GM12878 (cell line): ENCODE measurements around the gene DOLPP1. TPM values are rescaled to one million over a fixed set of nuclear protein-coding genes. Genes with fewer than 3 reads are reported as not detected.

ENCODE experiments used
- ATAC-seq: fragments of 200-7000 bp; cut with Tn5 transposase; 3 replicates; pipeline ENCODE4 v1.9.1; 2020; ENCODE audit warnings: mild to moderate bottlenecking, moderate library complexity
- BruUV-seq: library from RNA; stranded (reverse); fragments of 400-500 nt; replicated peaks from 2 replicates; lab custom pipeline; 2021; lab: Mats Ljungman, UMichigan
- CTCF ChIA-PET: fragments of 300-600 bp; sonication (Branson Sonifier 250); formaldehyde crosslinking; extraction: SDS; loops from one replicate; lab custom pipeline; 2021; ENCODE audit warnings: inconsistent platforms; lab: Yijun Ruan, JAX
- POLR2A ChIA-PET: fragments of 350-600 bp; formaldehyde crosslinking; extraction: SDS; loops from one replicate; lab custom pipeline; 2021; ENCODE audit warnings: inconsistent platforms; lab: Charles Lee
- RAD21 ChIA-PET: fragments of 300-600 bp; sonication (Branson Sonifier 250); formaldehyde crosslinking; loops from one replicate; lab custom pipeline; 2023; ENCODE audit warnings: antibody characterized with exemption; ENCODE audit not compliant: unreplicated experiment; lab: Charles Lee
- SMC1A ChIA-PET: fragments of 300-600 bp; sonication (Branson Sonifier 250); formaldehyde crosslinking; loops from one replicate; lab custom pipeline; 2023; ENCODE audit not compliant: unreplicated experiment, uncharacterized antibody; lab: Charles Lee
- DNase-seq: peaks from one replicate; pipeline ENCODE4 v3.0.0-alpha.2; 2011; ENCODE audit warnings: low read depth, low spot score
- FAIRE-seq: peaks from 3 replicates; lab custom pipeline; 2011; peaks lifted over from hg19 to GRCh38; lab: Jason Lieb, UNC
- H2AFZ ChIP-seq: 2 replicates; pipeline ENCODE4 v1.6.0; 2011; ENCODE audit warnings: low read depth, low read length, control low read depth; ENCODE audit not compliant: control insufficient read depth
- H3K27ac ChIP-seq: 2 replicates; pipeline ENCODE4 v1.5.1; 2011; ENCODE audit warnings: control low read depth; ENCODE audit not compliant: control insufficient read depth, insufficient read depth
- H3K27me3 ChIP-seq, 2 experiments: replicated peaks in 1 of 2; 2 replicates each; pipeline versions ENCODE4 v1.6.0 to v1.6.1; 2011; ENCODE audit warnings: low read length in 1 of 2; ENCODE audit not compliant: control insufficient read depth in 2 of 2, insufficient read depth in 2 of 2
- H3K36me3 ChIP-seq, 2 experiments: 2 replicates each; pipeline ENCODE4 v1.5.1; 2011; ENCODE audit warnings: low read length in 1 of 2; ENCODE audit not compliant: control insufficient read depth in 2 of 2, insufficient read depth in 2 of 2
- H3K4me1 ChIP-seq: 2 replicates; pipeline ENCODE4 v1.6.1; 2011; ENCODE audit warnings: mild to moderate bottlenecking, low read length, moderate library complexity, mixed read lengths; ENCODE audit not compliant: control insufficient read depth, insufficient read depth
- H3K4me2 ChIP-seq: 2 replicates; pipeline ENCODE4 v1.6.0; 2011; ENCODE audit warnings: control low read depth; ENCODE audit not compliant: control insufficient read depth, insufficient read depth
- H3K4me3 ChIP-seq: fragments of 200-600 bp; sonication (generic); 2 replicates; pipeline ENCODE4 v1.5.1; 2016
- H3K79me2 ChIP-seq: 2 replicates; pipeline ENCODE4 v1.6.0; 2011; ENCODE audit warnings: low read length; ENCODE audit not compliant: control insufficient read depth, insufficient read depth
- H3K9ac ChIP-seq: 2 replicates; pipeline ENCODE4 v1.8.0; 2011; ENCODE audit warnings: low read length, control low read depth, mixed read lengths; ENCODE audit not compliant: control insufficient read depth, insufficient read depth
- H3K9me3 ChIP-seq: replicated peaks from 3 replicates; pipeline ENCODE4 v1.5.1; 2011; ENCODE audit warnings: mild to moderate bottlenecking, low read length; ENCODE audit not compliant: control insufficient read depth, insufficient read depth
- H4K20me1 ChIP-seq: 2 replicates; pipeline ENCODE4 v1.6.0; 2011; ENCODE audit not compliant: control insufficient read depth, insufficient read depth
- CTCF ChIP-seq, 3 experiments: IDR thresholded peaks in 2 of 3; conservative IDR thresholded peaks in 1 of 3; 2 replicates each; pipeline ENCODE4 v1.5.1; 2011; ENCODE audit warnings: low read depth in 3 of 3, low read length in 3 of 3, mild to moderate bottlenecking in 3 of 3, control low read depth in 2 of 3, moderate library complexity in 2 of 3, inconsistent platforms in 1 of 3, mixed read lengths in 1 of 3; ENCODE audit not compliant: control insufficient read depth in 2 of 3, insufficient read depth in 1 of 3; ENCODE audit errors: extremely low read depth in 1 of 3
- IRF5 ChIP-seq: fragments of 450-650 bp; IDR thresholded peaks from 2 replicates; pipeline ENCODE4 v1.6.1; 2017; ENCODE audit warnings: borderline replicate concordance
- MLLT1 ChIP-seq: fragments of 450-650 bp; IDR thresholded peaks from 2 replicates; pipeline ENCODE4 v1.6.1; 2016; ENCODE audit warnings: mild to moderate bottlenecking
- MYB ChIP-seq: fragments of 150-350 bp; IDR thresholded peaks from 2 replicates; pipeline ENCODE4 v1.6.1; 2014; ENCODE audit warnings: mild to moderate bottlenecking, low read depth, low read length, borderline replicate concordance
- NBN ChIP-seq: fragments of 450-650 bp; IDR thresholded peaks from 2 replicates; pipeline ENCODE4 v1.6.1; 2016
- POLR2A ChIP-seq: IDR thresholded peaks from 2 replicates; pipeline ENCODE4 v1.6.1; 2011; ENCODE audit warnings: low read depth, mild to moderate bottlenecking, low read length
- RAD51 ChIP-seq: fragments of 450-650 bp; IDR thresholded peaks from 2 replicates; pipeline ENCODE4 v1.6.1; 2016; ENCODE audit warnings: moderate library complexity, mild to moderate bottlenecking, inconsistent platforms
- SMC3 ChIP-seq: IDR thresholded peaks from 2 replicates; pipeline ENCODE4 v1.6.1; 2011; ENCODE audit warnings: low read length, improper control_type of control experiment, borderline replicate concordance
- SRF ChIP-seq, 2 experiments: IDR thresholded peaks; 2 replicates each; pipeline ENCODE4 v1.6.1; 2011; ENCODE audit warnings: low read depth in 2 of 2, low read length in 2 of 2, mild to moderate bottlenecking in 1 of 2, moderate library complexity in 1 of 2
- TBL1XR1 ChIP-seq: IDR thresholded peaks from 2 replicates; pipeline ENCODE4 v1.6.1; 2012; ENCODE audit warnings: low read depth, low read length, improper control_type of control experiment
- TCF7 ChIP-seq: IDR thresholded peaks from 2 replicates; pipeline ENCODE4 v1.6.1; 2014; ENCODE audit warnings: antibody characterized with exemption, borderline replicate concordance
- WRNIP1 ChIP-seq: IDR thresholded peaks from 2 replicates; pipeline ENCODE4 v1.6.1; 2011; ENCODE audit warnings: low read depth, low read length, improper control_type of control experiment, borderline replicate concordance
- YBX1 ChIP-seq: fragments of 450-650 bp; IDR thresholded peaks from 2 replicates; pipeline ENCODE4 v1.6.1; 2016; ENCODE audit warnings: antibody characterized with exemption
- ZNF217 ChIP-seq: fragments of 450-650 bp; IDR thresholded peaks from 2 replicates; pipeline ENCODE4 v1.6.1; 2017; ENCODE audit warnings: antibody characterized with exemption, mild to moderate bottlenecking
- ZZZ3 ChIP-seq: IDR thresholded peaks from 2 replicates; pipeline ENCODE4 v1.6.1; 2011; ENCODE audit warnings: low read depth; ENCODE audit not compliant: control insufficient read depth, insufficient read length
- WGBS: methylation state at CpG from one replicate; pipeline ENCODE4 v1.1.6; 2016; ENCODE audit warnings: low lambda C conversion rate; ENCODE audit not compliant: insufficient replicate concordance, insufficient coverage; ENCODE audit errors: missing lambda C conversion rate; 5-methylcytosine and 5-hydroxymethylcytosine counted together
- in situ Hi-C: fragments of 300-500 bp; cut with MboI; formaldehyde crosslinking; loops from 9 replicates; pipeline ENCODE4 v1.14.3; 2018; ENCODE audit warnings: mixed read lengths
- intact Hi-C: fragments of 100-400 bp; cut with micrococcal nuclease; formaldehyde crosslinking; loops from one replicate; pipeline ENCODE4 v1.14.2; 2022; ENCODE audit not compliant: unreplicated experiment
- polyA plus RNA-seq, 11 experiments: library from polyadenylated mRNA; depleted of rRNA in 4 of 11; unstranded in 6 of 11; stranded (reverse) in 5 of 11; fragments of >200 nt; fragmentation: Nextera tagmentation in 4 of 11; fragmentation: Illumina TruSeq in 1 of 11; extraction: Ambion mirVana in 4 of 11; extraction: Trizol in 1 of 11; gene quantifications; 1 replicate in 1 of 11; 2 replicates in 10 of 11; pipeline versions ENCODE4 v1.2.1 to v1.2.3, GENCODE V29; 2011 to 2016; ENCODE audit warnings: inconsistent platforms in 2 of 11, missing spikeins in 2 of 11, low read depth in 1 of 11
- total RNA-seq, 4 experiments: library from RNA; depleted of rRNA in 3 of 4; stranded (reverse); fragments of >200 nt in 3 of 4; fragmentation: Illumina TruSeq in 1 of 4; extraction: Trizol in 1 of 4; gene quantifications; 2 replicates each; pipeline versions ENCODE4 v1.2.1 to v1.2.3, GENCODE V29; 2013 to 2021

Gene DOLPP1
- total and polyA plus RNA-seq, 10 of the 15 experiments (the other 5 are each of a cell fraction or from before 2014, with no cell fraction given) = 0.76 to 19.9 (median 13.4) TPM

- peaks cover 4% of the 10 kb centered on the region for H3K4me1 ChIP-seq
- no peak for DNase-seq
- POLR2A ChIA-PET = no interaction called here
- intact Hi-C loops = no loop called here
- TF ChIP-seq YBX1 = no peak
- TF ChIP-seq MYB = no peak
- TF ChIP-seq ZNF217 = no peak
- TF ChIP-seq, all 136 proteins: peak for 0
- ChIA-PET SMC1A (no interaction called here), RAD21 (no interaction called here), CTCF (interaction anchor here (1.3 kb wide), 1 partner anchor 71 kb away, joined by 3 read pairs; no protein-coding TSS in a partner anchor)
- no peak for ATAC-seq
- Histone ChIP-seq H2AFZ (no peak overlapping the region), H3K9me3 (no peaks in the 10 kb centered on the region), H3K79me2 (peaks cover 4% of the 10 kb centered on the region), H3K27me3 (no peaks in the 10 kb centered on the region), H3K9ac (no peak overlapping the region), H3K36me3 (no peaks in the 10 kb centered on the region), H3K4me2 (no peak overlapping the region), H4K20me1 (no peaks in the 10 kb centered on the region), H3K27ac (no peak overlapping the region), H3K4me3 (no peak overlapping the region)
- no peak for FAIRE-seq
- BruUV-seq = no TSS peak
- in situ Hi-C loops = no loop called here
- WGBS = 80% methylated on average over 11 of the region's 11 CpGs
Measured at GRCh38 chr9:129076640-129077037, 4.3 kb upstream of the DOLPP1 start.

- Histone ChIP-seq H3K27me3 (no peaks in the 10 kb centered on the region), H3K27ac (no peak overlapping the region), H3K9me3 (no peaks in the 10 kb centered on the region), H3K4me1 (peaks cover 9% of the 10 kb centered on the region), H3K4me3 (no peak overlapping the region), H3K9ac (no peak overlapping the region), H3K36me3 (no peaks in the 10 kb centered on the region), H4K20me1 (no peaks in the 10 kb centered on the region), H2AFZ (no peak overlapping the region), H3K79me2 (peaks cover 10% of the 10 kb centered on the region), H3K4me2 (no peak overlapping the region)
- ChIA-PET SMC1A (no interaction called here), CTCF (interaction anchor here (1.3 kb wide), 1 partner anchor 72 kb away, joined by 3 read pairs; no protein-coding TSS in a partner anchor), RAD21 (no interaction called here), POLR2A (no interaction called here)
- no peak for FAIRE-seq
- DNase-seq = no peak
- whole genome bisulfite sequencing = 75% methylated on average over 10 of the region's 10 CpGs
- in situ Hi-C loops = no loop called here
- no peak for ATAC-seq
- intact Hi-C loops = no loop called here
- BruUV-seq = no TSS peak
- TF ChIP-seq NBN = no peak
- TF ChIP-seq POLR2A = no peak
- no peak for TF ChIP-seq WRNIP1
- no peak for TF ChIP-seq SRF (IDR thresholded peaks at IDR 0.05; ENCODE audit: low read depth in 2 of 2, low read length in 2 of 2)
- no peak for TF ChIP-seq RAD51
- no peak for TF ChIP-seq SMC3
- TF ChIP-seq MYB = no peak
- no peak for TF ChIP-seq CTCF (IDR thresholded peaks at IDR 0.05 in 2 of 3, conservative IDR thresholded peaks at IDR 0.05 in 1 of 3; ENCODE audit: control insufficient read depth in 2 of 3, extremely low read depth in 1 of 3, insufficient read depth in 1 of 3, low read depth in 3 of 3, low read length in 3 of 3)
- no peak for TF ChIP-seq ZZZ3
- no peak for TF ChIP-seq IRF5
- TF ChIP-seq TBL1XR1 = no peak
- no peak for TF ChIP-seq TCF7
- TF ChIP-seq MLLT1 = no peak
Measured at GRCh38 chr9:129077236-129077635, 3.7 kb upstream of the DOLPP1 start.
